HCT116 (cell line): Measurements from ENCODE around the gene RBM26. TPM values are rescaled to one million over a fixed set of nuclear protein-coding genes. Genes with fewer than 3 reads are reported as not detected.

Experiments
- ATAC-seq: fragments of 200-7000 bp; cut with Tn5 transposase; 2 replicates; pipeline ENCODE4 v1.9.1; 2020; ENCODE audit warnings: mild to moderate bottlenecking, moderate library complexity
- BruUV-seq: library from RNA; stranded (reverse); fragments of 400-500 nt; replicated peaks from 2 replicates; lab custom pipeline; 2021; lab: Mats Ljungman, UMichigan
- CTCF ChIA-PET: fragments of 300-600 bp; sonication (Branson Sonifier 250); formaldehyde crosslinking; loops from one replicate; lab custom pipeline; 2021; ENCODE audit warnings: antibody characterized with exemption; lab: Charles Lee
- POLR2A ChIA-PET: fragments of 300-600, 350-600 bp; sonication (Branson Sonifier 250); formaldehyde crosslinking; loops from one replicate; lab custom pipeline; 2021; ENCODE audit warnings: antibody characterized with exemption; lab: Charles Lee
- RAD21 ChIA-PET, 2 experiments: fragments of 300-600 bp; sonication (Branson Sonifier 250); formaldehyde crosslinking; loops; one replicate each; lab custom pipeline; 2023; ENCODE audit warnings: low total read pairs in 2 of 2; ENCODE audit not compliant: uncharacterized antibody in 2 of 2, unreplicated experiment in 2 of 2, low non-redundant PET in 1 of 2; lab: Charles Lee
- DNase-seq: peaks from one replicate; pipeline ENCODE4 v3.0.0-alpha.2; 2010; ENCODE audit warnings: low read depth, low spot score
- H2AFZ ChIP-seq: fragments of 200-600 bp; shearing (Covaris generic), sonication (generic); 2 replicates; pipeline ENCODE4 v1.6.1; 2017; ENCODE audit warnings: low read depth, mixed run types, mixed read lengths, antibody characterized with exemption, low read length; ENCODE audit not compliant: poor library complexity, severe bottlenecking
- H3K27ac ChIP-seq: 2 replicates; pipeline ENCODE4 v1.5.1; 2012; ENCODE audit warnings: low read depth, low read length
- H3K27me3 ChIP-seq: fragments of 200-600 bp; sonication (generic); 2 replicates; pipeline ENCODE4 v1.6.1; 2016; ENCODE audit warnings: mixed run types, low read length, mixed read lengths; ENCODE audit not compliant: insufficient read depth
- H3K36me3 ChIP-seq, 2 experiments: fragments of 200-500 bp in 1 of 2; fragments of 200-600 bp in 1 of 2; sonication (Bioruptor generic) in 1 of 2; sonication (generic) in 1 of 2; 2 replicates each; pipeline versions ENCODE4 v1.5.1 to v1.6.1; 2014 to 2016; ENCODE audit warnings: low read length in 2 of 2, inconsistent platforms in 1 of 2, mixed read lengths in 1 of 2, mixed run types in 1 of 2; ENCODE audit not compliant: insufficient read depth in 2 of 2, control insufficient read depth in 1 of 2
- H3K4me1 ChIP-seq, 2 experiments: fragments of 200-600 bp in 1 of 2; sonication (generic) in 1 of 2; 2 replicates each; pipeline versions ENCODE4 v1.5.1 to v1.6.1; 2012 to 2017; ENCODE audit warnings: low read length in 2 of 2, inconsistent platforms in 1 of 2, mild to moderate bottlenecking in 1 of 2, mixed read lengths in 1 of 2, mixed run types in 1 of 2, moderate library complexity in 1 of 2; ENCODE audit not compliant: insufficient read depth in 2 of 2, control insufficient read depth in 1 of 2
- H3K4me2 ChIP-seq: fragments of 200-600 bp; sonication (generic); 2 replicates; pipeline ENCODE4 v1.6.1; 2017; ENCODE audit warnings: mixed run types, low read length, mixed read lengths
- H3K4me3 ChIP-seq, 2 experiments: fragments of 200-600 bp in 1 of 2; sonication (generic) in 1 of 2; replicated peaks in 1 of 2; 2 replicates each; pipeline ENCODE4 v1.5.1; 2011 to 2016; ENCODE audit warnings: low read length in 2 of 2, control low read depth in 1 of 2, low read depth in 1 of 2, mild to moderate bottlenecking in 1 of 2, mixed read lengths in 1 of 2, mixed run types in 1 of 2
- H3K79me2 ChIP-seq: fragments of 200-600 bp; sonication (generic); 2 replicates; pipeline ENCODE4 v1.6.1; 2017; ENCODE audit warnings: mild to moderate bottlenecking, mixed run types, low read length, moderate library complexity, mixed read lengths; ENCODE audit not compliant: insufficient read depth
- H3K9ac ChIP-seq: fragments of 200-600 bp; sonication (generic); 2 replicates; pipeline ENCODE4 v1.6.1; 2016; ENCODE audit warnings: low read length, mixed read lengths
- H3K9me2 ChIP-seq: fragments of 200-600 bp; sonication (generic), shearing (Covaris generic); 2 replicates; pipeline ENCODE4 v1.6.1; 2017; ENCODE audit warnings: mixed run types, mild to moderate bottlenecking, moderate library complexity; ENCODE audit not compliant: insufficient read depth
- H3K9me3 ChIP-seq, 2 experiments: fragments of 200-500 bp in 1 of 2; fragments of 200-600 bp in 1 of 2; sonication (Bioruptor generic) in 1 of 2; sonication (generic) in 1 of 2; 2 replicates each; pipeline ENCODE4 v1.6.1; 2014 to 2017; ENCODE audit warnings: low read length in 2 of 2, mixed read lengths in 2 of 2, inconsistent platforms in 1 of 2, low read depth in 1 of 2, mild to moderate bottlenecking in 1 of 2, mixed run types in 1 of 2, moderate library complexity in 1 of 2; ENCODE audit not compliant: control insufficient read depth in 1 of 2, insufficient read depth in 1 of 2
- H4K20me1 ChIP-seq: fragments of 200-600 bp; sonication (generic), shearing (Covaris generic); 2 replicates; pipeline ENCODE4 v1.6.1; 2017; ENCODE audit warnings: mixed run types, mild to moderate bottlenecking, moderate library complexity; ENCODE audit not compliant: insufficient read depth
- CEBPB ChIP-seq: IDR thresholded peaks from 2 replicates; pipeline ENCODE4 v1.6.1; 2012; ENCODE audit warnings: low read depth
- EGR1 ChIP-seq: IDR thresholded peaks from 2 replicates; pipeline ENCODE4 v1.6.1; 2012; ENCODE audit warnings: low read depth
- ELF1 ChIP-seq: IDR thresholded peaks from 2 replicates; pipeline ENCODE4 v1.6.1; 2012; ENCODE audit warnings: low read depth, borderline replicate concordance
- POLR2A ChIP-seq: IDR thresholded peaks from 2 replicates; pipeline ENCODE4 v1.7.0; 2011; ENCODE audit warnings: borderline replicate concordance; ENCODE audit not compliant: insufficient read depth, insufficient read length; ENCODE audit errors: extremely low read depth
- POLR2AphosphoS5 ChIP-seq: IDR thresholded peaks from 2 replicates; pipeline ENCODE4 v1.6.1; 2011; ENCODE audit warnings: mild to moderate bottlenecking, low read depth, low read length, moderate library complexity
- RAD21 ChIP-seq: IDR thresholded peaks from 2 replicates; pipeline ENCODE4 v1.6.1; 2012; ENCODE audit warnings: low read depth, mild to moderate bottlenecking
- SIN3A ChIP-seq: IDR thresholded peaks from 2 replicates; pipeline ENCODE4 v1.6.1; 2012; ENCODE audit warnings: low read depth
- TCF7L2 ChIP-seq: IDR thresholded peaks from 2 replicates; pipeline ENCODE4 v1.7.0; 2011; ENCODE audit warnings: borderline replicate concordance, inconsistent platforms; ENCODE audit not compliant: insufficient read depth, insufficient read length; ENCODE audit errors: extremely low read depth
- YY1 ChIP-seq: IDR thresholded peaks from 2 replicates; pipeline ENCODE4 v1.6.1; 2011; ENCODE audit warnings: low read length, low read depth, moderate library complexity, mild to moderate bottlenecking; ENCODE audit not compliant: insufficient replicate concordance; ENCODE audit errors: extremely low read depth
- intact Hi-C: fragments of 100-400 bp; cut with micrococcal nuclease; formaldehyde crosslinking; loops from 2 replicates; pipeline ENCODE4 v1.10.0; 2022
- total RNA-seq: library from RNA; stranded (reverse); gene quantifications from one replicate; pipeline ENCODE4 v1.2.1, GENCODE V29; 2021; ENCODE audit not compliant: unreplicated experiment
- TF ChIP-seq, protein P1 (sequence below): IDR thresholded peaks from 2 replicates; pipeline ENCODE4 v1.6.1; 2012
- TF ChIP-seq, protein P2 (sequence below), 3 experiments: fragments of 200-600 bp in 1 of 3; sonication (generic) in 1 of 3; IDR thresholded peaks in 2 of 3; conservative IDR thresholded peaks in 1 of 3; 2 replicates each; pipeline ENCODE4 v1.5.1; 2012 to 2017; ENCODE audit warnings: low read depth in 2 of 3, low read length in 2 of 3, antibody characterized with exemption in 1 of 3, borderline replicate concordance in 1 of 3, control low read depth in 1 of 3, mild to moderate bottlenecking in 1 of 3, mixed read lengths in 1 of 3, mixed run types in 1 of 3, moderate library complexity in 1 of 3; ENCODE audit not compliant: insufficient read depth in 1 of 3
- TF ChIP-seq, protein P3 (sequence below): IDR thresholded peaks from 2 replicates; pipeline ENCODE4 v1.6.1; 2012; ENCODE audit warnings: low read depth
- TF ChIP-seq, protein P4 (sequence below): IDR thresholded peaks from 2 replicates; pipeline ENCODE4 v1.6.1; 2011; ENCODE audit warnings: mild to moderate bottlenecking, low read length, moderate library complexity; ENCODE audit not compliant: insufficient replicate concordance; ENCODE audit errors: extremely low read depth

The RBM26 gene
- total RNA-seq, 1 experiment from 2014 or later, result 52.5 TPM

DNA sequence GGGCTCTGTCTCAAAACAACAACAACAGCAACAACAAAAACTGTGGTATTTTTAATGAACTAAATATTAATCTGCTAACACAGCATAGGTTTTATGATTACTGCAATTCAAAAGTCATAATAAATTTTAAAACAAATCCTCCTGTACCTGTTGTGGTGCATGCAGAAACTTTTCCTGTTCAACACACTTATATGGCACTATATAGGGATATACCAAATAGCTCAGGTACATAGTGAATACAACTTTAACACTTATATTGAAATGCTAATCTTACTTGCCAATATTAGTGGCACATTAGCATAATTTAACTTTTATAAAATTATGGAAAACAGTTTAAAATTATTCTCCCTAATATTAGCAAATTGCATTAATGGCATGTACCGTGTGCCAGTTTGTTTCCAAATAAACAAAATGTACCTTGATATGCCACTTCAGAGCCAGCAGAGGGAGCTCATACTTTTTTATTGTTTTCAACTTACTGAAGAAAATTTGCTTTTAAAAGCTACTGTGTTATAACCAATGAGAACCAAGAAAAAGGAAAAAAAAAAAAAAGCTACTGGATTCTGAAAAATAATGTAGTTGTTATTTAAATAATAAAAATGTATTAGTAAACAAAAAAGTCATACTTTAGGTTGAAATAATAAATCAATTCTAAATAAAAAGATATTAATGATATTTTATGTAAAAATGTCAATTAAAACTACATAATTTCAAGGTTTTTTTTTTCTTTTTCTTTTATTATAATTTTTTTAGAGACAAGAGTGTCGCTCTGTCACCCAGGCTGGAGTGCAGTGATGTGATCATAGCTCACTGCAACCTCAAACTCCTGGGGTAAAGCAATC, 18.0 kb upstream of the RBM26 start:
- no peaks in the 10 kb centered on the region for H3K27me3 ChIP-seq
- no peaks in the 10 kb centered on the region for H3K9me2 ChIP-seq
- no peaks in the 10 kb centered on the region for H3K4me1 ChIP-seq
- no peak overlapping the region for H3K4me2 ChIP-seq
- ChIA-PET CTCF (interaction anchor here (0.6 to 3.9 kb wide), 39 partner anchors 9 to 1594 kb away, joined by 3 to 184 read pairs (median 5); partner anchors contain the start of genes NDFIP2 and RBM26), RAD21 (interaction anchor here (0.6 to 2.9 kb wide), 7 partner anchors 54 to 119 kb away, joined by 3 to 14 read pairs (median 5); no protein-coding TSS in a partner anchor), POLR2A (interaction anchor here (1.0 kb wide), 1 partner anchor 117 kb away, joined by 3 read pairs; no protein-coding TSS in a partner anchor)
- H3K4me3 ChIP-seq, result no peak overlapping the region
- no TSS peak for BruUV-seq
- ATAC-seq (peak; percentile 61), DNase-seq (peak; percentile 28)
- TF ChIP-seq TCF7L2, result no peak
- TF ChIP-seq, protein P1, sequence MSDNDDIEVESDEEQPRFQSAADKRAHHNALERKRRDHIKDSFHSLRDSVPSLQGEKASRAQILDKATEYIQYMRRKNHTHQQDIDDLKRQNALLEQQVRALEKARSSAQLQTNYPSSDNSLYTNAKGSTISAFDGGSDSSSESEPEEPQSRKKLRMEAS, result no peak
- TF ChIP-seq, protein P2, sequence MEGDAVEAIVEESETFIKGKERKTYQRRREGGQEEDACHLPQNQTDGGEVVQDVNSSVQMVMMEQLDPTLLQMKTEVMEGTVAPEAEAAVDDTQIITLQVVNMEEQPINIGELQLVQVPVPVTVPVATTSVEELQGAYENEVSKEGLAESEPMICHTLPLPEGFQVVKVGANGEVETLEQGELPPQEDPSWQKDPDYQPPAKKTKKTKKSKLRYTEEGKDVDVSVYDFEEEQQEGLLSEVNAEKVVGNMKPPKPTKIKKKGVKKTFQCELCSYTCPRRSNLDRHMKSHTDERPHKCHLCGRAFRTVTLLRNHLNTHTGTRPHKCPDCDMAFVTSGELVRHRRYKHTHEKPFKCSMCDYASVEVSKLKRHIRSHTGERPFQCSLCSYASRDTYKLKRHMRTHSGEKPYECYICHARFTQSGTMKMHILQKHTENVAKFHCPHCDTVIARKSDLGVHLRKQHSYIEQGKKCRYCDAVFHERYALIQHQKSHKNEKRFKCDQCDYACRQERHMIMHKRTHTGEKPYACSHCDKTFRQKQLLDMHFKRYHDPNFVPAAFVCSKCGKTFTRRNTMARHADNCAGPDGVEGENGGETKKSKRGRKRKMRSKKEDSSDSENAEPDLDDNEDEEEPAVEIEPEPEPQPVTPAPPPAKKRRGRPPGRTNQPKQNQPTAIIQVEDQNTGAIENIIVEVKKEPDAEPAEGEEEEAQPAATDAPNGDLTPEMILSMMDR (IDR thresholded peaks at IDR 0.05 in 2 of 3, conservative IDR thresholded peaks at IDR 0.05 in 1 of 3; ENCODE audit: borderline replicate concordance in 1 of 3, insufficient read depth in 1 of 3, low read depth in 2 of 3, low read length in 2 of 3), result peak; percentile 44 to 58 (median 53); a peak in 4 of 6 replicates
- TF ChIP-seq, protein P3, sequence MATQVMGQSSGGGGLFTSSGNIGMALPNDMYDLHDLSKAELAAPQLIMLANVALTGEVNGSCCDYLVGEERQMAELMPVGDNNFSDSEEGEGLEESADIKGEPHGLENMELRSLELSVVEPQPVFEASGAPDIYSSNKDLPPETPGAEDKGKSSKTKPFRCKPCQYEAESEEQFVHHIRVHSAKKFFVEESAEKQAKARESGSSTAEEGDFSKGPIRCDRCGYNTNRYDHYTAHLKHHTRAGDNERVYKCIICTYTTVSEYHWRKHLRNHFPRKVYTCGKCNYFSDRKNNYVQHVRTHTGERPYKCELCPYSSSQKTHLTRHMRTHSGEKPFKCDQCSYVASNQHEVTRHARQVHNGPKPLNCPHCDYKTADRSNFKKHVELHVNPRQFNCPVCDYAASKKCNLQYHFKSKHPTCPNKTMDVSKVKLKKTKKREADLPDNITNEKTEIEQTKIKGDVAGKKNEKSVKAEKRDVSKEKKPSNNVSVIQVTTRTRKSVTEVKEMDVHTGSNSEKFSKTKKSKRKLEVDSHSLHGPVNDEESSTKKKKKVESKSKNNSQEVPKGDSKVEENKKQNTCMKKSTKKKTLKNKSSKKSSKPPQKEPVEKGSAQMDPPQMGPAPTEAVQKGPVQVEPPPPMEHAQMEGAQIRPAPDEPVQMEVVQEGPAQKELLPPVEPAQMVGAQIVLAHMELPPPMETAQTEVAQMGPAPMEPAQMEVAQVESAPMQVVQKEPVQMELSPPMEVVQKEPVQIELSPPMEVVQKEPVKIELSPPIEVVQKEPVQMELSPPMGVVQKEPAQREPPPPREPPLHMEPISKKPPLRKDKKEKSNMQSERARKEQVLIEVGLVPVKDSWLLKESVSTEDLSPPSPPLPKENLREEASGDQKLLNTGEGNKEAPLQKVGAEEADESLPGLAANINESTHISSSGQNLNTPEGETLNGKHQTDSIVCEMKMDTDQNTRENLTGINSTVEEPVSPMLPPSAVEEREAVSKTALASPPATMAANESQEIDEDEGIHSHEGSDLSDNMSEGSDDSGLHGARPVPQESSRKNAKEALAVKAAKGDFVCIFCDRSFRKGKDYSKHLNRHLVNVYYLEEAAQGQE, result no peak
- TF ChIP-seq, protein P4, sequence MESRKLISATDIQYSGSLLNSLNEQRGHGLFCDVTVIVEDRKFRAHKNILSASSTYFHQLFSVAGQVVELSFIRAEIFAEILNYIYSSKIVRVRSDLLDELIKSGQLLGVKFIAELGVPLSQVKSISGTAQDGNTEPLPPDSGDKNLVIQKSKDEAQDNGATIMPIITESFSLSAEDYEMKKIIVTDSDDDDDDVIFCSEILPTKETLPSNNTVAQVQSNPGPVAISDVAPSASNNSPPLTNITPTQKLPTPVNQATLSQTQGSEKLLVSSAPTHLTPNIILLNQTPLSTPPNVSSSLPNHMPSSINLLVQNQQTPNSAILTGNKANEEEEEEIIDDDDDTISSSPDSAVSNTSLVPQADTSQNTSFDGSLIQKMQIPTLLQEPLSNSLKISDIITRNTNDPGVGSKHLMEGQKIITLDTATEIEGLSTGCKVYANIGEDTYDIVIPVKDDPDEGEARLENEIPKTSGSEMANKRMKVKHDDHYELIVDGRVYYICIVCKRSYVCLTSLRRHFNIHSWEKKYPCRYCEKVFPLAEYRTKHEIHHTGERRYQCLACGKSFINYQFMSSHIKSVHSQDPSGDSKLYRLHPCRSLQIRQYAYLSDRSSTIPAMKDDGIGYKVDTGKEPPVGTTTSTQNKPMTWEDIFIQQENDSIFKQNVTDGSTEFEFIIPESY, result no peak
- TF ChIP-seq SIN3A, result no peak
- no peak for TF ChIP-seq POLR2A
- peak; percentile 67 for TF ChIP-seq RAD21
- no peak for TF ChIP-seq CEBPB
- TF ChIP-seq POLR2AphosphoS5, result no peak
- no peak for TF ChIP-seq ELF1
- TF ChIP-seq YY1, result no peak
- TF ChIP-seq EGR1, result no peak
- H3K9ac ChIP-seq, result no peak overlapping the region
- no peaks in the 10 kb centered on the region for H3K36me3 ChIP-seq
- intact Hi-C loops, result loop anchor here (1.0 kb wide), 1 partner anchor 117 kb away; no protein-coding TSS in a partner anchor
- H3K79me2 ChIP-seq, result no peaks in the 10 kb centered on the region
- H4K20me1 ChIP-seq, result no peaks in the 10 kb centered on the region
- no peaks in the 10 kb centered on the region for H3K9me3 ChIP-seq
- no peak overlapping the region for H2AFZ ChIP-seq
- H3K27ac ChIP-seq, result no peak overlapping the region
